Astrocyte (in vitro differentiated cells and primary cell): ENCODE data around the gene TLE7.

ENCODE experiments used
- CTCF ChIP-seq: IDR thresholded peaks from 2 replicates; pipeline ENCODE4 v1.5.1; 2011; ENCODE audit warnings: low read depth, mild to moderate bottlenecking, inconsistent platforms, low read length, moderate library complexity; ENCODE audit not compliant: insufficient read depth
- EZH2 ChIP-seq: IDR thresholded peaks from 2 replicates; pipeline ENCODE4 v1.6.1; 2012; ENCODE audit warnings: mild to moderate bottlenecking, low read length, inconsistent platforms; ENCODE audit not compliant: insufficient read depth

DNA sequence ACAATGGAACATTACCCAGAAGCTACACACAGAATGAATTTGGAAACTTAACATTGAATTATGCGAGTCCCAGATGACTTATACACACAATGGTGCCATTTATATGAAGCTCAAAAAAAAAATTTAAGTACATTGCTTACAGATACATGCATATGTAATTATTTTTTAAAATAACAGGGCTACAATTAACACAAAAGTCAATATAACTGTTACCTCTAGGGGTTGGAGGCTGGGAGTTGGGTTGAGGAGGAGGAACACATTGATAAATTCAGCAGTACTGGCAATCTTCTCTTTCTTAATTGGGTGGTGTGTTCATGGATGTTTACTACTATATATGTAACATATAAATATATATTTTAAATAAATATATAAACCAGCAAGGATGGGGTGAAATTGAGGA is 19.1 kb upstream of the TLE7 start:
- TF ChIP-seq CTCF (no peak), EZH2 (no peak)
